Loucy (cell line): ENCODE measurements around the gene XAB2.

Experiments
- H2AFZ ChIP-seq: fragments of 200-600 bp; sonication (generic); 2 replicates; pipeline ENCODE4 v1.6.0; 2016; ENCODE audit warnings: antibody characterized with exemption, mild to moderate bottlenecking, low read length, moderate library complexity
- H3F3A ChIP-seq: fragments of 200-600 bp; 2 replicates; pipeline ENCODE4 v1.6.0; 2016; ENCODE audit warnings: antibody characterized with exemption, low read depth, mild to moderate bottlenecking
- H3K27me3 ChIP-seq: fragments of 200-600 bp; sonication (generic); 2 replicates; pipeline ENCODE4 v1.6.1; 2014; ENCODE audit warnings: low read length, mild to moderate bottlenecking; ENCODE audit not compliant: insufficient read depth, poor library complexity, severe bottlenecking
- H3K36me3 ChIP-seq: fragments of 200-600 bp; sonication (generic); 2 replicates; pipeline ENCODE4 v1.6.1; 2016; ENCODE audit warnings: low read length; ENCODE audit not compliant: insufficient read depth
- H3K4me1 ChIP-seq: fragments of 200-600 bp; sonication (generic); 2 replicates; pipeline ENCODE4 v1.5.1; 2014; ENCODE audit warnings: low read length, mild to moderate bottlenecking; ENCODE audit not compliant: insufficient read depth, poor library complexity, severe bottlenecking
- H3K4me2 ChIP-seq: fragments of 200-600 bp; sonication (generic); 2 replicates; pipeline ENCODE4 v1.6.0; 2014; ENCODE audit warnings: antibody characterized with exemption, low read length, low read depth, mild to moderate bottlenecking; ENCODE audit not compliant: poor library complexity, severe bottlenecking
- H3K4me3 ChIP-seq: fragments of 200-600 bp; sonication (generic); 2 replicates; pipeline ENCODE4 v1.5.1; 2014; ENCODE audit warnings: low read length, mild to moderate bottlenecking, mixed read lengths; ENCODE audit not compliant: poor library complexity, severe bottlenecking
- H3K79me2 ChIP-seq: fragments of 200-600 bp; sonication (generic); 2 replicates; pipeline ENCODE4 v1.6.1; 2014; ENCODE audit warnings: low read length; ENCODE audit not compliant: insufficient read depth
- H3K9ac ChIP-seq: fragments of 200-600 bp; sonication (generic); 2 replicates; pipeline ENCODE4 v1.6.0; 2014; ENCODE audit warnings: mild to moderate bottlenecking, low read depth, low read length, moderate library complexity; ENCODE audit not compliant: poor library complexity, severe bottlenecking
- H3K9me2 ChIP-seq: fragments of 200-600 bp; sonication (generic); replicated peaks from 2 replicates; pipeline ENCODE4 v1.6.1; 2016; ENCODE audit warnings: low read depth, low read length, mixed read lengths
- H3K9me3 ChIP-seq: fragments of 200-600 bp; sonication (generic); 2 replicates; pipeline ENCODE4 v1.6.1; 2014; ENCODE audit warnings: mild to moderate bottlenecking, antibody characterized with exemption, low read length, low read depth; ENCODE audit not compliant: insufficient read depth
- H4K20me1 ChIP-seq: fragments of 200-600 bp; sonication (generic); 2 replicates; pipeline ENCODE4 v1.6.0; 2014; ENCODE audit warnings: antibody characterized with exemption, low read length, mild to moderate bottlenecking; ENCODE audit not compliant: insufficient read depth, poor library complexity, severe bottlenecking
- CTCF ChIP-seq: fragments of 200-600 bp; sonication (generic); conservative IDR thresholded peaks from 2 replicates; pipeline ENCODE4 v1.5.1; 2014; ENCODE audit warnings: mild to moderate bottlenecking, antibody characterized with exemption, low read length
- EZH2phosphoT487 ChIP-seq: fragments of 200-600 bp; IDR thresholded peaks from 2 replicates; pipeline ENCODE4 v1.6.1; 2018; ENCODE audit warnings: antibody characterized with exemption, mild to moderate bottlenecking, moderate library complexity, borderline replicate concordance

Gene XAB2

GRCh38 chr19:7642295-7643030 lies 13.1 kb upstream of the XAB2 start:
- no peak overlapping the region for H3K4me2 ChIP-seq
- H3K4me1 ChIP-seq: no peaks in the 10 kb centered on the region
- H3K9ac ChIP-seq: no peak overlapping the region
- no peaks in the 10 kb centered on the region for H3K36me3 ChIP-seq
- H3K27me3 ChIP-seq: no peaks in the 10 kb centered on the region
- H4K20me1 ChIP-seq: no peaks in the 10 kb centered on the region
- no peaks in the 10 kb centered on the region for H3F3A ChIP-seq
- TF ChIP-seq EZH2phosphoT487: no peak
- no peak for TF ChIP-seq CTCF
- H2AFZ ChIP-seq: no peak overlapping the region
- H3K9me2 ChIP-seq: no peaks in the 10 kb centered on the region
- H3K79me2 ChIP-seq: no peaks in the 10 kb centered on the region
- no peaks in the 10 kb centered on the region for H3K9me3 ChIP-seq
- no peak overlapping the region for H3K4me3 ChIP-seq

GRCh38 chr19:7641290-7642276 lies 12.2 kb upstream of the XAB2 start:
- no peak overlapping the region for H3K4me3 ChIP-seq
- H3K4me2 ChIP-seq: no peak overlapping the region
- no peaks in the 10 kb centered on the region for H4K20me1 ChIP-seq
- no peak overlapping the region for H3K9ac ChIP-seq
- no peaks in the 10 kb centered on the region for H3F3A ChIP-seq
- no peaks in the 10 kb centered on the region for H3K27me3 ChIP-seq
- no peaks in the 10 kb centered on the region for H3K9me3 ChIP-seq
- H3K4me1 ChIP-seq: no peaks in the 10 kb centered on the region
- no peak for TF ChIP-seq EZH2phosphoT487
- no peak; the same call in 1 of the 2 replicates for TF ChIP-seq CTCF
- no peaks in the 10 kb centered on the region for H3K9me2 ChIP-seq
- no peak overlapping the region for H2AFZ ChIP-seq
- no peaks in the 10 kb centered on the region for H3K36me3 ChIP-seq
- H3K79me2 ChIP-seq: no peaks in the 10 kb centered on the region

GRCh38 chr19:7640803-7641202 lies 11.5 kb upstream of the XAB2 start:
- H4K20me1 ChIP-seq: no peaks in the 10 kb centered on the region
- H3K9me2 ChIP-seq: no peaks in the 10 kb centered on the region
- H3K79me2 ChIP-seq: no peaks in the 10 kb centered on the region
- H3K4me2 ChIP-seq: no peak overlapping the region
- no peaks in the 10 kb centered on the region for H3K27me3 ChIP-seq
- H3F3A ChIP-seq: no peaks in the 10 kb centered on the region
- TF ChIP-seq CTCF (no peak), EZH2phosphoT487 (no peak)
- no peak overlapping the region for H3K9ac ChIP-seq
- H3K4me1 ChIP-seq: no peaks in the 10 kb centered on the region
- H3K9me3 ChIP-seq: no peaks in the 10 kb centered on the region
- H3K36me3 ChIP-seq: no peaks in the 10 kb centered on the region
- no peak overlapping the region for H2AFZ ChIP-seq
- H3K4me3 ChIP-seq: no peak overlapping the region
